ENCODE data around the gene FAM163B. TPM values are rescaled to one million over a fixed set of nuclear protein-coding genes. Genes with fewer than 3 reads are reported as not detected.

The FAM163B gene
- total and polyA plus RNA-seq, 2 of the 8 experiments (the other 6 are each of a cell fraction or from before 2014, with no cell fraction given): 0.63 to 1.0 TPM

GRCh38 chr9:133608889-133609288 is 300 bp downstream of the FAM163B start (continued):
- TF ChIP-seq CTCF (IDR thresholded peaks at IDR 0.05; ENCODE audit: control extremely low read depth in 1 of 3, insufficient read depth in 1 of 3, low read depth in 1 of 3, low read length in 3 of 3) (no peak), PHF8 (conservative IDR thresholded peaks at IDR 0.05; ENCODE audit: low read depth, low read length) (no peak; the same call in 1 of the 2 replicates), SUZ12 (IDR thresholded peaks at IDR 0.05; ENCODE audit: low read length) (0 out of 2 replicates have a peak, but pooled peaks have one; percentile 18), E2F6 (IDR thresholded peaks at IDR 0.05) (peak; percentile 46; the same call in 1 of the 2 replicates), TCF12 (IDR thresholded peaks at IDR 0.05; ENCODE audit: low read depth, low read length) (no peak), ASH2L (IDR thresholded peaks at IDR 0.05; ENCODE audit: low read length) (no peak), RFX5 (IDR thresholded peaks at IDR 0.05; ENCODE audit: borderline replicate concordance, low read depth, low read length) (no peak), SAP30 (IDR thresholded peaks at IDR 0.05; ENCODE audit: insufficient read depth, insufficient replicate concordance, low read length) (no peak), KDM1A (IDR thresholded peaks at IDR 0.05; ENCODE audit: borderline replicate concordance, low read length) (no peak), MAX (IDR thresholded peaks at IDR 0.05) (peak; percentile 75), KDM5A (IDR thresholded peaks at IDR 0.05; ENCODE audit: low read length) (no peak), NANOG (IDR thresholded peaks at IDR 0.05; ENCODE audit: insufficient read depth, low read depth, low read length, poor library complexity, severe bottlenecking) (no peak), EZH2 (IDR thresholded peaks at IDR 0.05; ENCODE audit: low read depth, low read length, severe bottlenecking) (peak; percentile 27), USF2 (IDR thresholded peaks at IDR 0.05; ENCODE audit: low read length) (peak; percentile 52; the same call in 1 of the 2 replicates), RBBP5 (IDR thresholded peaks at IDR 0.05; ENCODE audit: borderline replicate concordance, low read depth, low read length) (no peak)

Measured in H1 (cell line).